ENCODE measurements around the gene LMLN. TPM values are rescaled to one million over a fixed set of nuclear protein-coding genes. Genes with fewer than 3 reads are reported as not detected.

LMLN gene
- total RNA-seq, 3 donors from 2014 or later, result 3.9 to 12.0 (median 5.0) TPM

GRCh38 chr3:198062068-198062465 is 102.0 kb downstream of the LMLN start:
- no peaks in the 10 kb centered on the region for H3K36me3 ChIP-seq
- H3K27ac ChIP-seq, result no peak overlapping the region
- no peak overlapping the region for H3K4me3 ChIP-seq
- H3K9me3 ChIP-seq, result no peaks in the 10 kb centered on the region
- TF ChIP-seq POLR2AphosphoS5 (IDR thresholded peaks at IDR 0.05), result no peak
- no peak for TF ChIP-seq POLR2A (IDR thresholded peaks at IDR 0.05)
- no peak for TF ChIP-seq CTCF (IDR thresholded peaks at IDR 0.05)
- no peak for DNase-seq (ENCODE audit: low spot score in 2 of 2)
- no peaks in the 10 kb centered on the region for H3K4me1 ChIP-seq
- intact Hi-C loops (cut with DNase I; ENCODE audit: low total_unique reads), result no loop called here
- peaks cover 0 to 2% of the 10 kb centered on the region in 2 donors for H3K27me3 ChIP-seq

DNA sequence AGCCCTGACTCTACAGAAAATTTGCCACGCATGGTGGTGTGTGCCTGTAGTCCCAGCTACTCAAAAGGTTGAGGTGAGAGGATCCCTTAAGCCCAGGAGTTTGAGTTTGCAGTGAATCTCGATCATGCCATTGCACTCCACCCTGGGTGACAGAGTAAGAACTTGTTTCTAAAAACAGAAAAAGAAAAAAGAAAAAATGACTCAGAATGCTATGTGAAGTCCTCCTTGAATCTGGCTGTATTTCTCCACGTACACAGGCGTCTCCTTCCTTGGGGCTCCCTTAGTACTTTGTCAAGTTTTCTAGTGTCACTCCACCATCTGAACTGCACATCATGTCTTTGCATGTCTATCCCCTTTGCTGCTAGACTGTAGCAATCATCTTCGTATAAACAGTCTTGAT is 104.4 kb downstream of the LMLN start:
- Histone ChIP-seq H3K9me3 (no peaks in the 10 kb centered on the region), H3K4me3 (no peak overlapping the region), H3K27me3 (no peaks in the 10 kb centered on the region), H3K36me3 (no peaks in the 10 kb centered on the region), H3K4me1 (no peaks in the 10 kb centered on the region), H3K27ac (no peak overlapping the region)
- intact Hi-C loops (cut with DNase I; ENCODE audit: low total_unique reads), result no loop called here
- no peak for TF ChIP-seq POLR2AphosphoS5 (IDR thresholded peaks at IDR 0.05)
- TF ChIP-seq CTCF (IDR thresholded peaks at IDR 0.05), result no peak
- no peak for TF ChIP-seq POLR2A (IDR thresholded peaks at IDR 0.05)
- no peak for DNase-seq (ENCODE audit: low spot score in 2 of 2)

DNA sequence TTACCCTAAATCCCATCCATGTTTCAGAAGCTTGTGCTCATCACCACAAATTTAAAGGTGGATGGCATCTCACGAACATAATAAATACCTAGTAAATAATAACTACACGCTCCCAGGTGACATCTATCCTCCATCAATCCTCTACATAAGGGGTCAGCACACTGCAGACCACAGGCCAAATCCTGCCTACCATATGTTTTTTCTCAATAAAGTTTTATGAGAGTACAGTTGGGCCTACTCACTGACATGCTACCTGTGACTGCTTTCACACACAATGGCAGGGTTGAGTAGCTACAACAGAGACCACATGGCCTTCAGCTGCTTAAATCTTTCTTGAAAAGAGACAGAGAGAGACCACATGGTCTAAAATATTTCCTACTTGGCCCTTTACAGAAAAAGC is 105.9 kb downstream of the LMLN start:
- H3K9me3 ChIP-seq, result no peaks in the 10 kb centered on the region
- H3K27ac ChIP-seq, result no peak overlapping the region
- DNase-seq (ENCODE audit: low spot score in 2 of 2), result no peak
- H3K27me3 ChIP-seq, result no peaks in the 10 kb centered on the region
- no peaks in the 10 kb centered on the region for H3K36me3 ChIP-seq
- intact Hi-C loops (cut with DNase I; ENCODE audit: low total_unique reads), result no loop called here
- no peak for TF ChIP-seq POLR2A (IDR thresholded peaks at IDR 0.05)
- no peak for TF ChIP-seq CTCF (IDR thresholded peaks at IDR 0.05)
- TF ChIP-seq POLR2AphosphoS5 (IDR thresholded peaks at IDR 0.05), result no peak
- H3K4me3 ChIP-seq, result no peak overlapping the region
- H3K4me1 ChIP-seq, result no peaks in the 10 kb centered on the region

- H3K27me3 ChIP-seq, result peaks cover 0 to 10% of the 10 kb centered on the region in 2 donors
- intact Hi-C loops (cut with DNase I; ENCODE audit: low total_unique reads), result no loop called here
- no peak overlapping the region for H3K4me3 ChIP-seq
- no peaks in the 10 kb centered on the region for H3K36me3 ChIP-seq
- no peak overlapping the region for H3K27ac ChIP-seq
- H3K4me1 ChIP-seq, result no peaks in the 10 kb centered on the region
- TF ChIP-seq POLR2A (IDR thresholded peaks at IDR 0.05), result no peak
- TF ChIP-seq POLR2AphosphoS5 (IDR thresholded peaks at IDR 0.05), result no peak
- no peak for TF ChIP-seq CTCF (IDR thresholded peaks at IDR 0.05)
- H3K9me3 ChIP-seq, result no peaks in the 10 kb centered on the region
- no peak for DNase-seq (ENCODE audit: low spot score in 2 of 2)
Observed at GRCh38 chr3:198067416-198067815, 107.4 kb downstream of the LMLN start.

- TF ChIP-seq POLR2A (IDR thresholded peaks at IDR 0.05) (no peak), POLR2AphosphoS5 (IDR thresholded peaks at IDR 0.05) (no peak), CTCF (IDR thresholded peaks at IDR 0.05) (no peak)
- Histone ChIP-seq H3K4me3 (no peak overlapping the region), H3K36me3 (no peaks in the 10 kb centered on the region), H3K27ac (no peak overlapping the region), H3K9me3 (no peaks in the 10 kb centered on the region), H3K4me1 (no peaks in the 10 kb centered on the region), H3K27me3 (peaks cover 0 to 30% of the 10 kb centered on the region in 2 donors)
- no peak for DNase-seq (ENCODE audit: low spot score in 2 of 2)
- intact Hi-C loops (cut with DNase I; ENCODE audit: low total_unique reads), result no loop called here
Observed at GRCh38 chr3:198070871-198071270, 110.9 kb downstream of the LMLN start.

All from breast epithelium (tissue), 4 donors.